NCI-H524 (cell line): ENCODE data around the gene CMIP.

Experiments used
- DNase-seq, 2 experiments: peaks; one replicate each; lab custom pipeline; 2025; lab: John Stamatoyannopoulos, UW

Gene CMIP

GRCh38 chr16:81462683-81463082 is 18.1 kb downstream of the CMIP start:
- no peak for DNase-seq

GRCh38 chr16:81463296-81463890 is 18.8 kb downstream of the CMIP start:
- no peak for DNase-seq

- DNase-seq, result no peak
Measured at GRCh38 chr16:81464279-81464678, 19.7 kb downstream of the CMIP start.

GRCh38 chr16:81465375-81465943 is 20.9 kb downstream of the CMIP start:
- no peak for DNase-seq

GRCh38 chr16:81466356-81466980 is 21.9 kb downstream of the CMIP start:
- DNase-seq, result no peak

GRCh38 chr16:81467072-81467471 is 22.5 kb downstream of the CMIP start:
- DNase-seq, result no peak

GRCh38 chr16:81467815-81468214 is 23.2 kb downstream of the CMIP start:
- DNase-seq, result no peak

- no peak for DNase-seq
Measured at GRCh38 chr16:81468269-81468902, 23.8 kb downstream of the CMIP start.

GRCh38 chr16:81469183-81469677 is 24.6 kb downstream of the CMIP start:
- no peak for DNase-seq

- no peak for DNase-seq
Measured at GRCh38 chr16:81469710-81470535, 25.3 kb downstream of the CMIP start.

GRCh38 chr16:81470796-81471636 is 26.4 kb downstream of the CMIP start:
- no peak for DNase-seq

- no peak for DNase-seq
Measured at GRCh38 chr16:81471882-81472281, 27.3 kb downstream of the CMIP start.

- DNase-seq, result no peak
Measured at GRCh38 chr16:81472391-81472790, 27.8 kb downstream of the CMIP start.

- DNase-seq, result no peak
Measured at GRCh38 chr16:81473066-81473488, 28.5 kb downstream of the CMIP start.

GRCh38 chr16:81473558-81473957 is 28.9 kb downstream of the CMIP start:
- no peak for DNase-seq

GRCh38 chr16:81473969-81474959 is 29.7 kb downstream of the CMIP start:
- DNase-seq, result no peak

- DNase-seq, result no peak
Measured at GRCh38 chr16:81477697-81478693, 33.4 kb downstream of the CMIP start.

GRCh38 chr16:81478876-81479511 is 34.4 kb downstream of the CMIP start:
- no peak for DNase-seq
